ENCODE data around the gene KRTAP16-1.
A peak's percentile ranks its signal among the peaks of the same experiment; 100 is the strongest.
"Not testable (repeated sequence)": the region's sequence is repeated elsewhere in the genome, so short reads cannot be mapped to it uniquely, and the experiment has no call there.

KRTAP16-1 gene

DNA sequence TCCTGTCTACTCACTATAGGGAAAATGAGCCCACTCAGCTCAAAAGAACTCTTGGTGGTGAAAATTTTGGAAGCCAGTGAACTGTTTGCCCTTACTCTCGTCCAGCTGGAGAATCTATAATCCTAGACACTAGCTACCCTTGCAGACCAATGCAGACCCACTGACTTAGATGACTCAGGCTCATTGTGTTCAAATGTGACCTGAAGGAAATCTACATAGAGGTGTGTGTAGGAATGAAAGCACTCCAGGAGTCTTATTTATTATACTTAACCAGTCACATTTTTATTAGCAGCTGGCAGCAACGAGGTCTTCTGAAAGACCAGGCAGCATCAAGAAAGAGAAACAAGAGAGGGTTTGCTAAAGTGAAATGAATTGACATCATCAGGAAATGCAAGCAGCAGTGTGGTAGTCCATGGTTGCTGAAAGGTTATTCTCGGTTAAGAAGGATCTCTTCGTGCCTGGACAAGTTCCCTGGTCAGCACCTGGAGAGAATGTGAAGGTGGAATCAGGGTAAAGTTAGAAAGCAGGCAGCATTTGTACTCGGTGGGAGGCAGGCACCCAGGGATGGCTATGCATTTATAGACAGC lies 7.8 kb downstream of the KRTAP16-1 start:
- no peak for DNase-seq

GRCh38 chr17:41298458-41299135 lies 10.5 kb downstream of the KRTAP16-1 start:
- DNase-seq = no peak

DNA sequence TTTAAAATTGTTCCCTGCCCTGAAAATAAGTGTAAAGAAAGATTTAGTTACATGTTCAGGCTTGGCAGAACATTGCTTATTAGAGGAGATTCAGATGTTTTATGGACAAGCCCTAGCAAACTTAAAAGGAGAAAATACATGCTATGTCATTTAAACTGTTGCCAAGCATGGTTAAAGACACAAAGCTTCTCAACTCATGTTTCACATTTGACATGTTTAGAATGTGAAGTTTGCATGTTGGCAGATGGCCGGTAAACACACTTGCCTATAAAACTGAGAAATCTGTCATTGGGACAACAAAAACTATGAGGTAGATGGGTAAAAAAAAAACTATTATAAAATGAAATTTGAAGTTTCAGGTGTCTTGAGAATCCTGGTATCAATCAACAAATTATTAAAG lies 12.3 kb downstream of the KRTAP16-1 start:
- no peak for DNase-seq

- no peak for DNase-seq
Observed at GRCh38 chr17:41294016-41294415, 15.1 kb downstream of the KRTAP16-1 start.

GRCh38 chr17:41287050-41287449 lies 22.1 kb downstream of the KRTAP16-1 start:
- DNase-seq = no peak

DNA sequence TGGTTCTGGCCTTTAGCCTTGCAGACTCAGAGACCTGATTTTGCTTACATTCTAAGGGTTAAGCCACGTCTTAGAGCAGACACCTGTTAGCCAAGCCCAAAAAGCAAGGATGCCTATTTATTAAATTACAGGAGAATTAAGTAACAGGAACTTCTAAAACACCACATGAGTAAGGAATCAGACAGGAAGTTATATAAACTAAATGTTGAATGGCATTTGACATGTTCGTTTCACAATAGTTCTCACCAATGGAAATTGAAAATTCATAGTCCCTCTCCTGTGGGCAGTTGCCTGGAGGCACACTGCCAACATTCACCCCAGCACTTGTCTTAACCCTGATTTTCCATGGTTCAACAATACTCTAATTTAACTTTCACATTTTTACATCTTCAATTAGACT lies 24.6 kb downstream of the KRTAP16-1 start:
- peak; percentile 27 for DNase-seq

GRCh38 chr17:41284043-41284442 lies 25.1 kb downstream of the KRTAP16-1 start:
- DNase-seq = peak; percentile 89

DNA sequence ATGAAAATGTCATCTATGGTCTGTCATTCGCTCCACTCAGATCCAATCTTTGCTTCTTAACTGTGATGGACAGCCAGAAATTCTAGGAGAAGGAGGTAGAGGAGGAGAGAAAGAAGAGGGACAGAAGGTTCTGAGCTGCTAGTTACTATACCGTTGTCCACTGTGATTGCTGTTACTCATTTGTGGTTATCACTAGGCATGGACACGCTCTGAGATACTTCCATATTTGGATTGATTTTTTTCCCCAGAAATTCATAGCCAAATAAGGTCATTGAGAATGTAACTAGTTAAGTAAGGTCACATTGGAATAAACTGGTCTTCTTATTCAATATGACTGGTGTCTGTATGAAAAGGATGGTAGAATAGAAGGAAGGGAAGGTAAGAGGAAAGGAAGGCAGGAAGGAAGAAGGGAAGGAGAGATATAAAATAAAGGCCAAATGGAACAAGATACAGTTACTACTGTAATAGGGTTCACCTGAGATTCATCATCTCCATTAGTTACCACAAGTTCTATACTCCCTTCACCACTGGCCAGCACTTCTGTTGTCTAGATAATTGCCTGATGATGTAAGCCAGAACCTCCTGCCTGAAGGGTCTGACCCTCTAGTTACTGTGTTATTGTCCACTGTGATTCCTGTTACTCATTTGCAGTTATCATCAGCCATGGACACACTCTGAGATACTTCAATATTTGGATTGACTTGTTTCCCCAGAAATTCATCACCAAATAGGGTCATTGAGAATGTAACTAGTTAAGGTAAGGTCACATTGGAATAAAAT lies 30.7 kb downstream of the KRTAP16-1 start:
- peak; percentile 34 for DNase-seq

- DNase-seq = not testable (repeated sequence)
Observed at GRCh38 chr17:41275648-41276190, 33.4 kb downstream of the KRTAP16-1 start, which contains the start of gene KRTAP9-7. TSS of gene KRTAP9-7 (plus strand) at chr17:41275698. CDS start at chr17:41275698, 0 bp downstream.

DNA sequence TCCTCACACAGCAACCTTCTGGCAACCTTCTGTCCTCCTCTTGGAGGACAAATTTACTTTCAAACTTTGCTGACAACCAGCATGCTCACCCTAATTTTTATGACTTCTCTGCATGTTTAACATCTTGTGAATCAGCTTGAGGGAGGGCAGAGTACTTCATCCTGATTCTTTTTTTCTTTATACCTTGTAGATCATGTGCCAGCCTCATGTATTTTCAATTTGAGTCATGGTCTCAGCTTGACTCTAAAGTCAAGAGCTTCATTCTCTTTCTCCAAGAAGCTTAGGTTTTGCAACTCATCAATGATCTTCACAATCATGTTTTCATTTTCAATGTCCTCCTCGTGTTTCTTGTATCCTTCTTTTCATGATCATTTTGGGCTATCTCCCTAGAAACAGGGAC lies 37.3 kb downstream of the KRTAP16-1 start:
- DNase-seq = no peak

DNA sequence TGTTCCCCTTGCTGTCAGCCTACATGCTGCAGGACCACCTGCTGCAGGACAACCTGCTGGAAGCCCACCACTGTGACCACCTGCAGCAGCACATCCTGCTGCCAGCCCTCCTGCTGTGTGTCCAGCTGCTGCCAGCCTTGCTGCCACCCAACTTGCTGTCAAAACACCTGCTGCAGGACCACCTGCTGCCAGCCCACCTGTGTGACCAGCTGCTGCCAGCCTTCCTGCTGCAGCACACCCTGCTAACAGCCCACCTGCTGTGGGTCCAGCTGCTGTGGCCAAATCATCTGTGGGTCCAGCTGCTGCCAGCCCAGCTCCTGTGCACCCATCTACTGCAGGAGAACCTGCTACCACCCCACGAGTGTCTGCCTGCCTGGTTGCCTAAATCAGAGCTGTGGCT lies 37.8 kb downstream of the KRTAP16-1 start:
- not testable (repeated sequence) for DNase-seq

DNA sequence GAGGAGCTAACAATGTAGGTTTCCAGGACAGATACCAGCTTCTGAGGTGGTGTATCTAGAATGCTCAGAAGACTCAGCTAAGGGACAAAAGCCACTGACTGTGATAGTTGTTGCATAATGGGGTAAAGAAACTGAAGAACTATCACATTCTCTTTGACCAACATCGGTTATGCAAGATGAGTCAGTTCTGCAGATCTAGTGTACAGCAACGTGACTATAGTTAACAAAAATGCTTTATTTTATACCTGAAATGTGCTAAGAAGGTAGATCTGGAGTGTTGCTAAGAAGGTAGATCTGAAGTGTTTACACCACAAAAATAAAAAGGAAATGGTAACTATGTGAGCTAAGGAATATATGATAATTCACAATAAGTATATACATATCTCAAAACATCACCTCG lies 41.4 kb downstream of the KRTAP16-1 start:
- no peak for DNase-seq

DNA sequence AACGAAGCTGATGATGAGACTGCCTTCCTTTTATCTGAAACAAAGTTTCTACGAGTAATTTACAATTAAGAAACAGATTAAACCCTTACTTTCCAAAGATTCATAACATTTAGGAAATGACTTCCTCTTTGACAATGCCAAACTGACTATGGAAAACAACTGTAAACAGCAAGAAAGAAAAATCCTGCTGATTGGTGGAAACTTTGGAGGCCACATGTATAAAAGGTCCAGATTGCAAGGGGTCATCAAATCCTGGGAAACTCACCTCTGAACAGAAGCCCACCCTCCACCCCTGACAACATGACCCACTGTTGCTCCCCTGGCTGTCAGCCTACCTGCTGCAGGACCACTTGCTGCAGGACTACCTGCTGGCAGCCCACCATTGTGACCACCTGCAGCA lies 44.0 kb downstream of the KRTAP16-1 start, which contains the start of gene KRTAP9-6:
KRTAP9-6 (plus strand) TSS at position 301 of the 400 bp plus-strand sequence; CDS start at position 301, 0 bp downstream.
- no peak for DNase-seq

DNA sequence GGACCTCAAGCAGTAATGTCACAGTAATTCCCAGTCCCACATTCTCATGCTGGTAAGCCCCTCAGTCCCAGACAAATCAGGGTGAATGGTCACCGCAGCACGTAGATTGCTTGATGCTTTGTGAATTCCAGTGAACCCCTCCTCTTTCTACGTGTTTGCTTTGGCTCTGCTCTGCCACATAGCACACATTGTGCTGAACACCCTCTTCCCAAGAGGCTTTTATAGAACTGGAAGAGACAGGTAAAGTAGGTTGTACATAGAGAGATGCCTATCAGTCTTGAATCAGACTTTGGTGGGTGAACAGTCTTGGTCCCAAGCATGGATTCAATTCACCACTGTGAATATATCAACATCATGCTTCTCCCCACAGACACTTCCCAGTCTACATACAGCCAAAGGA lies 44.5 kb downstream of the KRTAP16-1 start:
- DNase-seq = no peak

DNA sequence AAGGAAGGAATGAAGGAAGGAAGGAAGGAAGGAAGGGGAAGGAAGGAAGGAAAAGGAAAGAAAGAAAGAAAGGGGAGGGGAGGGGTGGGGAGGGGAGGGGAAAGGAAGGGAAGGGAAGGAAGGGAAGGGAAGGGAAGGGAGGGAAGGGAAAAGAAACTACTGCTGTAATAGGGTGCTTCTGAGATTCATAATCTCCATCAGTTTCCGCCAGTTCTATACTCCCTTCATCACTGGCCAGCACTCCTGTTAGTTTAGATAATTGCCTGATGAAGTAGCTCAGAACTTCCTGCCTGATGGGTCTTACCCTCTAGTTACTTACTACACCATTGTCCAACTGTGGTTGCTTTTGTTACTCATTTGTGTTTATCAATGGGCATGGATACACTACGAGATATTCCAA lies 45.9 kb downstream of the KRTAP16-1 start:
- DNase-seq = no peak

GRCh38 chr17:41258406-41258805 lies 50.7 kb downstream of the KRTAP16-1 start:
- DNase-seq = no peak

All from EL (cell line).